Breast epithelium (tissue), 4 donors: ENCODE data around the gene ARHGAP15. TPM values are rescaled to one million over a fixed set of nuclear protein-coding genes. Genes with fewer than 3 reads are reported as not detected.

ENCODE experiments used
- DNase-seq, 2 donors: peaks; one replicate each; pipeline ENCODE4 v3.0.0-alpha.2; 2019; ENCODE audit warnings: low spot score in 2 of 2
- H3K27ac ChIP-seq, 2 donors: fragments of 200-600 bp; sonication (generic) in 1 of 2; one replicate each; pipeline ENCODE4 v1.5.1; 2016 to 2019; ENCODE audit warnings: mild to moderate bottlenecking in 1 of 2
- H3K27me3 ChIP-seq, 2 donors: fragments of 200-600 bp; sonication (generic) in 1 of 2; one replicate each; pipeline versions ENCODE4 v1.5.1 to v1.6.0; 2017 to 2019; ENCODE audit warnings: control low read depth in 1 of 2, mild to moderate bottlenecking in 1 of 2
- H3K36me3 ChIP-seq: fragments of 200-600 bp; one replicate; pipeline ENCODE4 v1.5.1; 2019
- H3K4me1 ChIP-seq, 2 donors: fragments of 200-600 bp; sonication (generic); one replicate each; pipeline ENCODE4 v1.5.1; 2016 to 2019; ENCODE audit warnings: control low read depth in 1 of 2
- H3K4me3 ChIP-seq, 3 donors: fragments of 200-600 bp; sonication (generic); 1 replicate in 2 of 3; 2 replicates in 1 of 3; pipeline ENCODE4 v1.5.1; 2016 to 2019; ENCODE audit warnings: mild to moderate bottlenecking in 3 of 3, moderate library complexity in 2 of 3
- H3K9me3 ChIP-seq, 2 donors: fragments of 200-600 bp; sonication (generic) in 1 of 2; one replicate each; pipeline ENCODE4 v1.5.1; 2016 to 2019; ENCODE audit warnings: control low read depth in 1 of 2
- POLR2A ChIP-seq: fragments of 450-650 bp; IDR thresholded peaks from one replicate; pipeline ENCODE4 v1.6.1; 2016; ENCODE audit warnings: antibody characterized with exemption, mild to moderate bottlenecking, moderate library complexity
- POLR2AphosphoS5 ChIP-seq, 3 donors: sonication (generic); formaldehyde crosslinking; IDR thresholded peaks; one replicate each; pipeline ENCODE4 v1.6.1; 2017; ENCODE audit warnings: antibody characterized with exemption in 3 of 3
- intact Hi-C: fragments of 100-400 bp; cut with DNase I; formaldehyde crosslinking; loops from one replicate; pipeline ENCODE4 v1.15.1; 2023; ENCODE audit warnings: low total_unique reads
- total RNA-seq, 3 donors: library from RNA; depleted of rRNA; stranded (reverse); fragments of >200 nt; gene quantifications; one replicate each; pipeline ENCODE4 v1.1.0, GENCODE V29; 2016
- TF ChIP-seq, protein P1 (sequence below), 3 donors: fragments of 450-650 bp; IDR thresholded peaks; one replicate each; pipeline ENCODE4 v1.5.1; 2016 to 2017; ENCODE audit warnings: antibody characterized with exemption in 3 of 3, mild to moderate bottlenecking in 3 of 3, moderate library complexity in 3 of 3

The ARHGAP15 gene
- total RNA-seq, 3 donors from 2014 or later = 8.9 to 13.4 (median 10.7) TPM

GRCh38 chr2:143230506-143231253, 101.5 kb downstream of the ARHGAP15 start:
- Histone ChIP-seq H3K4me3 (no peak overlapping the region), H3K36me3 (no peaks in the 10 kb centered on the region), H3K27me3 (no peaks in the 10 kb centered on the region), H3K4me1 (no peaks in the 10 kb centered on the region), H3K9me3 (peaks cover 5 to 15% of the 10 kb centered on the region in 2 donors), H3K27ac (no peak overlapping the region)
- DNase-seq = no peak
- TF ChIP-seq POLR2AphosphoS5 (IDR thresholded peaks at IDR 0.05) = no peak
- no peak for TF ChIP-seq POLR2A
- TF ChIP-seq, protein P1, sequence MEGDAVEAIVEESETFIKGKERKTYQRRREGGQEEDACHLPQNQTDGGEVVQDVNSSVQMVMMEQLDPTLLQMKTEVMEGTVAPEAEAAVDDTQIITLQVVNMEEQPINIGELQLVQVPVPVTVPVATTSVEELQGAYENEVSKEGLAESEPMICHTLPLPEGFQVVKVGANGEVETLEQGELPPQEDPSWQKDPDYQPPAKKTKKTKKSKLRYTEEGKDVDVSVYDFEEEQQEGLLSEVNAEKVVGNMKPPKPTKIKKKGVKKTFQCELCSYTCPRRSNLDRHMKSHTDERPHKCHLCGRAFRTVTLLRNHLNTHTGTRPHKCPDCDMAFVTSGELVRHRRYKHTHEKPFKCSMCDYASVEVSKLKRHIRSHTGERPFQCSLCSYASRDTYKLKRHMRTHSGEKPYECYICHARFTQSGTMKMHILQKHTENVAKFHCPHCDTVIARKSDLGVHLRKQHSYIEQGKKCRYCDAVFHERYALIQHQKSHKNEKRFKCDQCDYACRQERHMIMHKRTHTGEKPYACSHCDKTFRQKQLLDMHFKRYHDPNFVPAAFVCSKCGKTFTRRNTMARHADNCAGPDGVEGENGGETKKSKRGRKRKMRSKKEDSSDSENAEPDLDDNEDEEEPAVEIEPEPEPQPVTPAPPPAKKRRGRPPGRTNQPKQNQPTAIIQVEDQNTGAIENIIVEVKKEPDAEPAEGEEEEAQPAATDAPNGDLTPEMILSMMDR (IDR thresholded peaks at IDR 0.05) = no peak
- intact Hi-C loops = no loop called here

- Histone ChIP-seq H3K27me3 (no peaks in the 10 kb centered on the region), H3K36me3 (no peaks in the 10 kb centered on the region), H3K27ac (no peak overlapping the region), H3K9me3 (peaks cover 5 to 15% of the 10 kb centered on the region in 2 donors), H3K4me3 (no peak overlapping the region), H3K4me1 (no peaks in the 10 kb centered on the region)
- intact Hi-C loops = no loop called here
- no peak for TF ChIP-seq POLR2AphosphoS5 (IDR thresholded peaks at IDR 0.05)
- TF ChIP-seq, protein P1 (IDR thresholded peaks at IDR 0.05) = no peak
- TF ChIP-seq POLR2A = no peak
- DNase-seq = no peak
Measured at GRCh38 chr2:143231254-143231645, 102.0 kb downstream of the ARHGAP15 start.

- Histone ChIP-seq H3K36me3 (no peaks in the 10 kb centered on the region), H3K9me3 (peaks cover 5 to 15% of the 10 kb centered on the region in 2 donors)
- intact Hi-C loops = no loop called here
Measured at GRCh38 chr2:143237146-143237777, 108.0 kb downstream of the ARHGAP15 start.

GRCh38 chr2:143241403-143242088, 112.3 kb downstream of the ARHGAP15 start:
- TF ChIP-seq POLR2A = no peak
- Histone ChIP-seq H3K27me3 (no peaks in the 10 kb centered on the region), H3K27ac (no peak overlapping the region), H3K9me3 (no peaks in the 10 kb centered on the region), H3K36me3 (no peaks in the 10 kb centered on the region), H3K4me3 (no peak overlapping the region), H3K4me1 (no peaks in the 10 kb centered on the region)
- intact Hi-C loops = no loop called here
- DNase-seq = no peak

More at GRCh38 chr2:143237146-143237777, 108.0 kb downstream of the ARHGAP15 start:
- Histone ChIP-seq H3K27me3 (no peaks in the 10 kb centered on the region), H3K4me3 (no peak overlapping the region), H3K4me1 (no peaks in the 10 kb centered on the region), H3K27ac (no peak overlapping the region)
- DNase-seq = no peak
- TF ChIP-seq, protein P1 (IDR thresholded peaks at IDR 0.05) = no peak
- TF ChIP-seq POLR2AphosphoS5 (IDR thresholded peaks at IDR 0.05) (no peak), POLR2A (no peak)

GRCh38 chr2:143246246-143246645, 117.0 kb downstream of the ARHGAP15 start:
- H3K4me3 ChIP-seq = no peak overlapping the region
- DNase-seq = no peak
- no peaks in the 10 kb centered on the region for H3K36me3 ChIP-seq
- no peak overlapping the region for H3K27ac ChIP-seq
- no peaks in the 10 kb centered on the region for H3K9me3 ChIP-seq
- H3K27me3 ChIP-seq = no peaks in the 10 kb centered on the region
- TF ChIP-seq POLR2AphosphoS5 (IDR thresholded peaks at IDR 0.05) (no peak), POLR2A (no peak)
- TF ChIP-seq, protein P1 (IDR thresholded peaks at IDR 0.05) = no peak
- intact Hi-C loops = no loop called here
- H3K4me1 ChIP-seq = no peaks in the 10 kb centered on the region
